GM12864 (cell line): ENCODE results near the gene DAO.

Experiments
- DNase-seq: peaks from one replicate; pipeline ENCODE4 v3.0.0-alpha.2; 2011; ENCODE audit warnings: low read depth
- H3K4me3 ChIP-seq: 2 replicates; pipeline ENCODE4 v1.5.1; 2011; ENCODE audit warnings: mild to moderate bottlenecking, low read depth, low read length, control low read depth
- CTCF ChIP-seq: IDR thresholded peaks from 2 replicates; pipeline ENCODE4 v1.5.1; 2011; ENCODE audit warnings: low read depth, mild to moderate bottlenecking, moderate library complexity, low read length, control low read depth, inconsistent platforms; ENCODE audit errors: missing control alignments

Gene DAO

GRCh38 chr12:108890208-108890607, 10.3 kb downstream of the DAO start:
- no peak overlapping the region for H3K4me3 ChIP-seq
- no peak for TF ChIP-seq CTCF
- no peak for DNase-seq

GRCh38 chr12:108895220-108895802, 15.4 kb downstream of the DAO start:
- H3K4me3 ChIP-seq = no peak overlapping the region
- DNase-seq = no peak
- TF ChIP-seq CTCF = no peak

GRCh38 chr12:108896336-108896735, 16.4 kb downstream of the DAO start:
- no peak for DNase-seq
- no peak for TF ChIP-seq CTCF
- no peak overlapping the region for H3K4me3 ChIP-seq

- no peak overlapping the region for H3K4me3 ChIP-seq
- TF ChIP-seq CTCF = no peak
- no peak for DNase-seq
Observed at GRCh38 chr12:108896817-108897216, 16.9 kb downstream of the DAO start.

GRCh38 chr12:108899145-108899544, 19.3 kb downstream of the DAO start:
- no peak for TF ChIP-seq CTCF
- no peak overlapping the region for H3K4me3 ChIP-seq
- no peak for DNase-seq

GRCh38 chr12:108905725-108906124, 25.8 kb downstream of the DAO start:
- TF ChIP-seq CTCF = no peak
- no peak for DNase-seq
- H3K4me3 ChIP-seq = no peak overlapping the region

- no peak overlapping the region for H3K4me3 ChIP-seq
- no peak for TF ChIP-seq CTCF
Observed at GRCh38 chr12:108906971-108907370, 27.1 kb downstream of the DAO start.

More at GRCh38 chr12:108906971-108907370, 27.1 kb downstream of the DAO start:
- DNase-seq = no peak
